ENCODE results near the gene CLMN.

The CLMN gene

GRCh38 chr14:95244587-95244986 is 75.1 kb downstream of the CLMN start:
- Histone ChIP-seq H3K4me3 (ENCODE audit: low read depth in 1 of 2, low read length in 2 of 2) (no peak overlapping the region), H3K27me3 (ENCODE audit: control insufficient read depth in 1 of 2, insufficient read depth in 2 of 2, low read length in 2 of 2) (no peaks in the 10 kb centered on the region), H3K9me3 (ENCODE audit: control insufficient read depth in 1 of 2, low read length in 2 of 2) (no peaks in the 10 kb centered on the region), H3K9ac (ENCODE audit: low read depth in 1 of 2, low read length in 2 of 2) (no peak overlapping the region), H3K36me3 (ENCODE audit: control insufficient read depth in 1 of 2, insufficient read depth in 2 of 2, low read length in 2 of 2) (no peaks in the 10 kb centered on the region), H3K4me1 (ENCODE audit: control insufficient read depth in 1 of 2, insufficient read depth in 2 of 2, low read length in 2 of 2) (peaks cover 8% of the 10 kb centered on the region in 2 donors), H3K27ac (ENCODE audit: low read depth, low read length) (no peak overlapping the region)

- Histone ChIP-seq H3K9me3 (ENCODE audit: control insufficient read depth in 1 of 2, low read length in 2 of 2) (no peaks in the 10 kb centered on the region), H3K27me3 (ENCODE audit: control insufficient read depth in 1 of 2, insufficient read depth in 2 of 2, low read length in 2 of 2) (no peaks in the 10 kb centered on the region), H3K4me1 (ENCODE audit: control insufficient read depth in 1 of 2, insufficient read depth in 2 of 2, low read length in 2 of 2) (no peaks in the 10 kb centered on the region), H3K9ac (ENCODE audit: low read depth in 1 of 2, low read length in 2 of 2) (no peak overlapping the region), H3K36me3 (ENCODE audit: control insufficient read depth in 1 of 2, insufficient read depth in 2 of 2, low read length in 2 of 2) (no peaks in the 10 kb centered on the region), H3K27ac (ENCODE audit: low read depth, low read length) (no peak overlapping the region), H3K4me3 (ENCODE audit: low read depth in 1 of 2, low read length in 2 of 2) (no peak overlapping the region)
These were observed 76.8 kb downstream of the CLMN start for GRCh38 chr14:95242870-95243269.

- Histone ChIP-seq H3K9me3 (ENCODE audit: control insufficient read depth in 1 of 2, low read length in 2 of 2) (no peaks in the 10 kb centered on the region), H3K4me1 (ENCODE audit: control insufficient read depth in 1 of 2, insufficient read depth in 2 of 2, low read length in 2 of 2) (peaks cover 6 to 7% of the 10 kb centered on the region in 2 donors), H3K4me3 (ENCODE audit: low read depth in 1 of 2, low read length in 2 of 2) (no peak overlapping the region), H3K27me3 (ENCODE audit: control insufficient read depth in 1 of 2, insufficient read depth in 2 of 2, low read length in 2 of 2) (no peaks in the 10 kb centered on the region), H3K27ac (ENCODE audit: low read depth, low read length) (no peak overlapping the region), H3K9ac (ENCODE audit: low read depth in 1 of 2, low read length in 2 of 2) (no peak overlapping the region), H3K36me3 (ENCODE audit: control insufficient read depth in 1 of 2, insufficient read depth in 2 of 2, low read length in 2 of 2) (no peaks in the 10 kb centered on the region)
These were observed 78.6 kb downstream of the CLMN start for GRCh38 chr14:95240859-95241813.

GRCh38 chr14:95238487-95239298 is 81.0 kb downstream of the CLMN start:
- Histone ChIP-seq H3K27ac (ENCODE audit: low read depth, low read length) (no peak overlapping the region), H3K27me3 (ENCODE audit: control insufficient read depth in 1 of 2, insufficient read depth in 2 of 2, low read length in 2 of 2) (no peaks in the 10 kb centered on the region), H3K4me3 (ENCODE audit: low read depth in 1 of 2, low read length in 2 of 2) (no peak overlapping the region), H3K9me3 (ENCODE audit: control insufficient read depth in 1 of 2, low read length in 2 of 2) (no peaks in the 10 kb centered on the region), H3K36me3 (ENCODE audit: control insufficient read depth in 1 of 2, insufficient read depth in 2 of 2, low read length in 2 of 2) (no peaks in the 10 kb centered on the region), H3K9ac (ENCODE audit: low read depth in 1 of 2, low read length in 2 of 2) (no peak overlapping the region), H3K4me1 (ENCODE audit: control insufficient read depth in 1 of 2, insufficient read depth in 2 of 2, low read length in 2 of 2) (peaks cover 7 to 9% of the 10 kb centered on the region in 2 donors)

- no peak overlapping the region for H3K9ac ChIP-seq (ENCODE audit: low read depth in 1 of 2, low read length in 2 of 2)
- no peaks in the 10 kb centered on the region for H3K27me3 ChIP-seq (ENCODE audit: control insufficient read depth in 1 of 2, insufficient read depth in 2 of 2, low read length in 2 of 2)
- H3K4me3 ChIP-seq (ENCODE audit: low read depth in 1 of 2, low read length in 2 of 2): no peak overlapping the region
- H3K27ac ChIP-seq (ENCODE audit: low read depth, low read length): no peak overlapping the region
- peaks cover 7 to 13% of the 10 kb centered on the region in 2 donors for H3K4me1 ChIP-seq (ENCODE audit: control insufficient read depth in 1 of 2, insufficient read depth in 2 of 2, low read length in 2 of 2)
- H3K36me3 ChIP-seq (ENCODE audit: control insufficient read depth in 1 of 2, insufficient read depth in 2 of 2, low read length in 2 of 2): no peaks in the 10 kb centered on the region
- no peaks in the 10 kb centered on the region for H3K9me3 ChIP-seq (ENCODE audit: control insufficient read depth in 1 of 2, low read length in 2 of 2)
These were observed 81.8 kb downstream of the CLMN start for GRCh38 chr14:95237958-95238340.

GRCh38 chr14:95237121-95237957 is 82.4 kb downstream of the CLMN start:
- peaks cover 7 to 19% of the 10 kb centered on the region in 2 donors for H3K4me1 ChIP-seq (ENCODE audit: control insufficient read depth in 1 of 2, insufficient read depth in 2 of 2, low read length in 2 of 2)
- H3K9ac ChIP-seq (ENCODE audit: low read depth in 1 of 2, low read length in 2 of 2): no peak overlapping the region
- no peaks in the 10 kb centered on the region for H3K36me3 ChIP-seq (ENCODE audit: control insufficient read depth in 1 of 2, insufficient read depth in 2 of 2, low read length in 2 of 2)
- no peak overlapping the region for H3K4me3 ChIP-seq (ENCODE audit: low read depth in 1 of 2, low read length in 2 of 2)
- no peak overlapping the region for H3K27ac ChIP-seq (ENCODE audit: low read depth, low read length)
- H3K9me3 ChIP-seq (ENCODE audit: control insufficient read depth in 1 of 2, low read length in 2 of 2): no peaks in the 10 kb centered on the region
- no peaks in the 10 kb centered on the region for H3K27me3 ChIP-seq (ENCODE audit: control insufficient read depth in 1 of 2, insufficient read depth in 2 of 2, low read length in 2 of 2)

GRCh38 chr14:95236221-95236620 is 83.5 kb downstream of the CLMN start:
- Histone ChIP-seq H3K4me1 (ENCODE audit: control insufficient read depth in 1 of 2, insufficient read depth in 2 of 2, low read length in 2 of 2) (peaks cover 13 to 24% of the 10 kb centered on the region in 2 donors), H3K27ac (ENCODE audit: low read depth, low read length) (no peak overlapping the region), H3K9me3 (ENCODE audit: control insufficient read depth in 1 of 2, low read length in 2 of 2) (no peaks in the 10 kb centered on the region), H3K4me3 (ENCODE audit: low read depth in 1 of 2, low read length in 2 of 2) (no peak overlapping the region), H3K36me3 (ENCODE audit: control insufficient read depth in 1 of 2, insufficient read depth in 2 of 2, low read length in 2 of 2) (no peaks in the 10 kb centered on the region), H3K9ac (ENCODE audit: low read depth in 1 of 2, low read length in 2 of 2) (no peak overlapping the region), H3K27me3 (ENCODE audit: control insufficient read depth in 1 of 2, insufficient read depth in 2 of 2, low read length in 2 of 2) (no peaks in the 10 kb centered on the region)

GRCh38 chr14:95235767-95236166 is 83.9 kb downstream of the CLMN start:
- H3K4me1 ChIP-seq (ENCODE audit: control insufficient read depth in 1 of 2, insufficient read depth in 2 of 2, low read length in 2 of 2): peaks cover 13 to 24% of the 10 kb centered on the region in 2 donors
- no peaks in the 10 kb centered on the region for H3K9me3 ChIP-seq (ENCODE audit: control insufficient read depth in 1 of 2, low read length in 2 of 2)
- H3K9ac ChIP-seq (ENCODE audit: low read depth in 1 of 2, low read length in 2 of 2): no peak overlapping the region
- H3K4me3 ChIP-seq (ENCODE audit: low read depth in 1 of 2, low read length in 2 of 2): no peak overlapping the region
- H3K36me3 ChIP-seq (ENCODE audit: control insufficient read depth in 1 of 2, insufficient read depth in 2 of 2, low read length in 2 of 2): no peaks in the 10 kb centered on the region
- H3K27ac ChIP-seq (ENCODE audit: low read depth, low read length): no peak overlapping the region
- no peaks in the 10 kb centered on the region for H3K27me3 ChIP-seq (ENCODE audit: control insufficient read depth in 1 of 2, insufficient read depth in 2 of 2, low read length in 2 of 2)

GRCh38 chr14:95235351-95235750 is 84.4 kb downstream of the CLMN start:
- Histone ChIP-seq H3K27ac (ENCODE audit: low read depth, low read length) (no peak overlapping the region), H3K4me3 (ENCODE audit: low read depth in 1 of 2, low read length in 2 of 2) (no peak overlapping the region), H3K9me3 (ENCODE audit: control insufficient read depth in 1 of 2, low read length in 2 of 2) (no peaks in the 10 kb centered on the region), H3K27me3 (ENCODE audit: control insufficient read depth in 1 of 2, insufficient read depth in 2 of 2, low read length in 2 of 2) (no peaks in the 10 kb centered on the region), H3K9ac (ENCODE audit: low read depth in 1 of 2, low read length in 2 of 2) (no peak overlapping the region), H3K4me1 (ENCODE audit: control insufficient read depth in 1 of 2, insufficient read depth in 2 of 2, low read length in 2 of 2) (peaks cover 13 to 24% of the 10 kb centered on the region in 2 donors), H3K36me3 (ENCODE audit: control insufficient read depth in 1 of 2, insufficient read depth in 2 of 2, low read length in 2 of 2) (no peaks in the 10 kb centered on the region)
